GM23248 (cell line): ENCODE results near the gene CCNY.

Experiments
- EZH2 ChIP-seq: fragments of 200-600 bp; sonication (generic); IDR thresholded peaks from 2 replicates; pipeline ENCODE4 v1.6.1; 2018; ENCODE audit warnings: antibody characterized with exemption, mild to moderate bottlenecking; ENCODE audit not compliant: insufficient read depth, poor library complexity, severe bottlenecking
- EZH2phosphoT487 ChIP-seq: fragments of 200-600 bp; sonication (generic); IDR thresholded peaks from 2 replicates; pipeline ENCODE4 v1.6.1; 2018; ENCODE audit warnings: antibody characterized with exemption, moderate library complexity, mild to moderate bottlenecking, low read depth; ENCODE audit not compliant: insufficient read depth

- TF ChIP-seq EZH2phosphoT487: no peak
- no peak for TF ChIP-seq EZH2
Measured at GRCh38 chr10:35398908-35399307, 62.6 kb downstream of the CCNY start.
